Transverse colon (tissue), 4 donors: ENCODE data around the gene UTS2R. TPM values are rescaled to one million over a fixed set of nuclear protein-coding genes. Genes with fewer than 3 reads are reported as not detected.

ENCODE experiments used
- DNase-seq: peaks from one replicate; pipeline ENCODE4 v3.0.0-alpha.2; 2019
- H3K27ac ChIP-seq, 4 donors: fragments of 200-600 bp; sonication (generic); 2 replicates each; pipeline ENCODE4 v1.5.1; 2016 to 2018; ENCODE audit warnings: inconsistent platforms in 4 of 4
- H3K27me3 ChIP-seq: fragments of 200-600 bp; sonication (generic); 2 replicates; pipeline ENCODE4 v1.5.1; 2017; ENCODE audit warnings: inconsistent platforms
- H3K36me3 ChIP-seq, 4 donors: fragments of 200-600 bp; sonication (generic); 2 replicates each; pipeline ENCODE4 v1.5.1; 2017 to 2019; ENCODE audit warnings: inconsistent platforms in 4 of 4
- H3K4me1 ChIP-seq, 4 donors: fragments of 200-600 bp; sonication (generic); 2 replicates each; pipeline ENCODE4 v1.5.1; 2017 to 2020; ENCODE audit warnings: inconsistent platforms in 4 of 4
- H3K4me3 ChIP-seq, 4 donors: fragments of 200-600 bp; sonication (generic); 1 replicate in 1 of 4; 2 replicates in 3 of 4; pipeline versions ENCODE4 v1.5.1 to v1.6.1; 2017 to 2019; ENCODE audit warnings: inconsistent platforms in 4 of 4
- H3K9me3 ChIP-seq, 2 donors: fragments of 200-600 bp; sonication (generic); 2 replicates each; pipeline ENCODE4 v1.5.1; 2017 to 2019; ENCODE audit warnings: inconsistent platforms in 2 of 2
- EP300 ChIP-seq: sonication (generic); formaldehyde crosslinking; IDR thresholded peaks from one replicate; pipeline ENCODE4 v1.6.1; 2017; ENCODE audit warnings: antibody characterized with exemption, low read depth
- POLR2A ChIP-seq: fragments of 450-650 bp; IDR thresholded peaks from one replicate; pipeline ENCODE4 v1.6.1; 2016; ENCODE audit warnings: antibody characterized with exemption, mild to moderate bottlenecking, moderate library complexity
- POLR2AphosphoS5 ChIP-seq, 3 donors: sonication (generic); formaldehyde crosslinking; IDR thresholded peaks; one replicate each; pipeline ENCODE4 v1.6.1; 2016; ENCODE audit warnings: antibody characterized with exemption in 3 of 3
- WGBS, 2 donors: methylation state at CpG; one replicate each; pipeline ENCODE4 v1.1.5; 2018; ENCODE audit warnings: low coverage in 1 of 2; 5-methylcytosine and 5-hydroxymethylcytosine counted together
- in situ Hi-C, 4 donors: fragments of 200-750 bp; cut with MboI; loops; one replicate each; pipeline versions ENCODE4 v1.15.0 to v1.15.1; 2017; ENCODE audit warnings: low sequenced_read_pairs in 3 of 4, low pct_ligation_motif_present in 1 of 4, low pct_unique_long_range_greater_than_20kb in 1 of 4
- intact Hi-C: fragments of 100-400 bp; cut with DNase I; formaldehyde crosslinking; loops from one replicate; pipeline ENCODE4 v1.15.1; 2023; ENCODE audit warnings: low total_unique reads
- total RNA-seq, 4 donors: library from RNA; depleted of rRNA; stranded (reverse); fragments of >200 nt; gene quantifications; one replicate each; pipeline ENCODE4 v1.1.0, GENCODE V29; 2016
- TF ChIP-seq, protein P1 (sequence below), 5 experiments: fragments of 200-600 bp in 3 of 5; fragments of 450-650 bp in 2 of 5; sonication (generic) in 3 of 5; IDR thresholded peaks; 1 replicate in 2 of 5; 2 replicates in 3 of 5; pipeline ENCODE4 v1.5.1; 2016 to 2017; ENCODE audit warnings: antibody characterized with exemption in 5 of 5, inconsistent platforms in 3 of 5, mild to moderate bottlenecking in 2 of 5, moderate library complexity in 1 of 5

The UTS2R gene
- total RNA-seq, 4 donors from 2014 or later = 0.48 TPM; not detected in 3

DNA sequence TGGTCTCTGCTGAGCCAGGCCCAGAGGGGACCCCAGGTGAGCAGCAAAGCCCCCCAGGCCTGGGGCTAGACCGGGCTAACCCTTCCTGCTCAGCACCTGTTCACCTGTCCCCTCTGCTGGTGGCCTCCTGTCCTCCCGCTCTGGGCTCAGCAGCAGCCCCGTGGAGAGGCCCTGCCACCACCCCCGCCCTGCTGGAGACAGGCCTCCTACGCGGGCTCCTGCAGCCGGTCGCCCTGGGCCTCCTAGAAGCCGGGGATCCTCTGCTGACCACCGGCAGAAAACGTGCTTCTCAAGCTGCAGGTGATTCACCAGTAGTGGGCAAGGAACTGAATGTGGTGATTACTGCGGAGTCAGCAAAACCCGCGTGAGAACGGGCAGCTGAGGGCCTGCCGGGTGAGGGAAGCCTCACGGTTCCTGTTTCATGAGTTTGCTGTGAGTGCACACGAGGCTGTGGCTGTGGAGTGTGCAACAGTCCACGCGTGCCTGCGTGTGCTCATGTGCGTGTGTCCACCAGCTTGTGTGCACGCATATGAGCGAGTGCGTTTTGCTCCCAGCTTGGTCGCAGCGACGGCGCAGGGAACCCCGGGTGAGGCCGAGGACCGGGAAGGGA lies 38.8 kb upstream of the UTS2R start:
- H3K36me3 ChIP-seq = no peaks in the 10 kb centered on the region
- peak overlapping the region; percentile 36 to 70 (median 41) for H3K4me3 ChIP-seq
- DNase-seq = peak; percentile 67
- peak overlapping the region; percentile 72 to 79 (median 78) for H3K27ac ChIP-seq
- H3K9me3 ChIP-seq = no peaks in the 10 kb centered on the region
- peaks cover 40 to 84% (median 71%) of the 10 kb centered on the region in 4 donors for H3K4me1 ChIP-seq
- peak in 1 of 3 donors; percentile 37 for TF ChIP-seq POLR2AphosphoS5 (IDR thresholded peaks at IDR 0.05)
- TF ChIP-seq POLR2A = no peak
- TF ChIP-seq EP300 = no peak
- TF ChIP-seq, protein P1, sequence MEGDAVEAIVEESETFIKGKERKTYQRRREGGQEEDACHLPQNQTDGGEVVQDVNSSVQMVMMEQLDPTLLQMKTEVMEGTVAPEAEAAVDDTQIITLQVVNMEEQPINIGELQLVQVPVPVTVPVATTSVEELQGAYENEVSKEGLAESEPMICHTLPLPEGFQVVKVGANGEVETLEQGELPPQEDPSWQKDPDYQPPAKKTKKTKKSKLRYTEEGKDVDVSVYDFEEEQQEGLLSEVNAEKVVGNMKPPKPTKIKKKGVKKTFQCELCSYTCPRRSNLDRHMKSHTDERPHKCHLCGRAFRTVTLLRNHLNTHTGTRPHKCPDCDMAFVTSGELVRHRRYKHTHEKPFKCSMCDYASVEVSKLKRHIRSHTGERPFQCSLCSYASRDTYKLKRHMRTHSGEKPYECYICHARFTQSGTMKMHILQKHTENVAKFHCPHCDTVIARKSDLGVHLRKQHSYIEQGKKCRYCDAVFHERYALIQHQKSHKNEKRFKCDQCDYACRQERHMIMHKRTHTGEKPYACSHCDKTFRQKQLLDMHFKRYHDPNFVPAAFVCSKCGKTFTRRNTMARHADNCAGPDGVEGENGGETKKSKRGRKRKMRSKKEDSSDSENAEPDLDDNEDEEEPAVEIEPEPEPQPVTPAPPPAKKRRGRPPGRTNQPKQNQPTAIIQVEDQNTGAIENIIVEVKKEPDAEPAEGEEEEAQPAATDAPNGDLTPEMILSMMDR (IDR thresholded peaks at IDR 0.05) = peak in 1 of 5 experiments; percentile 21
- no peaks in the 10 kb centered on the region for H3K27me3 ChIP-seq
- in situ Hi-C loops = no loop called here
- intact Hi-C loops = no loop called here
- WGBS, 2 donors = 14% methylated on average over 31 of the region's 32 CpGs; no CpG with 5 or more reads in 1 of the 2 donors

DNA sequence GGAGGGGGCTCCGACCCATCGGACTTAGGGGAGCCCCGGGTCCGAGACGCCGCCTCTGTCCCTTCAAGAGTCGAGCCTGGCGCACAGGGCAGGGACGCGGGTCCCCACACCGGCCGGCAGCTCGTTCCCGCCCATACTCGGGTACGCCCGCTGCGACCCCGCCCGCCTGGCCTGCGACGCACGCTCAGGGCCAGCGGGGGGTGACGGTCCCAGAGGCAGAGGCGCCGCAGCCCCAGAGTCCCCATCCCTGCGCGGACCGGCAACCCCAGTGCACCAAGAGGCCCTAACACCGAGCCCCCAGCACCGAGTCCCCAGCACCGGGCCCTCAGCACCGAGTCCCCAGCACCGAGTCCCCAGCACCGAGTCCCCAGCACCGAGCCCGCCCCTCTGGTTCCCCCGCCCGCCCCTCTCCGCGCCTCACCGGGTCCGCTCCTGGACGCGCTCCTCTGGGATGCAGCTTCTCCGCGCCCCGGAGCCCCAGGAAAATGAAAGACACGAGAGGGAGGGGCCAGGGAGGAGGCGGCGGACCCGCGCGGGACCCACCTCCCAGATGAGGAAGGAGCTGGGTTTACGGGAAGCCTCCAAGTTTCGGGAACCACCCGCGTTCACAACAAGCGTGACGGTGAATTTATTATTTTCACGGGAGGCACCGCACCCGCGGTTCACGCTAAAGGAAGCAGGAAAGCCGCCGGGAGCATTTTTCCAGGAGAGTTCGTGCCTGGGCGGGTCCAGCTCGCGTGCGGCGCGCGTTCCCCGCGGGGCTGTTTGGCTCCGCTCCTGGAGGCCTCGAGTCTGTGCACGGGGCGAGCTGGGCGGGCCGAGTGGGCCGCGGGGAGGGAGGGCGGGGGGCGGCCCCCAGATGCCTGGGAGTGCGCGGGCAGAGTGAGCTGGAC lies 38.0 kb upstream of the UTS2R start, which contains the start of gene SECTM1:
Gene SECTM1 (minus strand): TSS at position 488 of the 893 bp plus-strand sequence. CDS start 6,526 bp downstream, outside the sequence.
- 7% methylated on average over 65 of the region's 90 CpGs; no CpG with 5 or more reads in 1 of the 2 donors for WGBS, 2 donors
- DNase-seq = peak; percentile 70
- in situ Hi-C loops (no loop called here), intact Hi-C loops (no loop called here)
- Histone ChIP-seq H3K27me3 (no peaks in the 10 kb centered on the region), H3K4me3 (peak within 1 kb of the TSS; percentile 36 to 70 (median 41)), H3K27ac (peak within 1 kb of the TSS; percentile 72 to 79 (median 78)), H3K4me1 (peaks cover 41 to 82% (median 71%) of the 10 kb centered on the region in 4 donors), H3K36me3 (no peaks in the 10 kb centered on the region), H3K9me3 (no peaks in the 10 kb centered on the region)
- TF ChIP-seq POLR2A (peak; percentile 18), POLR2AphosphoS5 (IDR thresholded peaks at IDR 0.05) (peak in 2 of 3 donors; percentile 42 to 49), EP300 (peak; percentile 22)
- TF ChIP-seq, protein P1 (IDR thresholded peaks at IDR 0.05) = no peak

GRCh38 chr17:82334204-82334621 lies 37.4 kb upstream of the UTS2R start:
- in situ Hi-C loops = no loop called here
- intact Hi-C loops = no loop called here

More at GRCh38 chr17:82334204-82334621, 37.4 kb upstream of the UTS2R start:
- Histone ChIP-seq H3K9me3 (no peaks in the 10 kb centered on the region), H3K36me3 (no peaks in the 10 kb centered on the region), H3K27ac (peak overlapping the region; percentile 72 to 79 (median 78)), H3K4me3 (peak overlapping the region in 3 of 4 donors; percentile 39 to 70 (median 43)), H3K27me3 (no peaks in the 10 kb centered on the region), H3K4me1 (peaks cover 43 to 85% (median 71%) of the 10 kb centered on the region in 4 donors)
- no peak for DNase-seq
- no peak for TF ChIP-seq POLR2A
- no peak for TF ChIP-seq EP300
- TF ChIP-seq, protein P1 (IDR thresholded peaks at IDR 0.05) = no peak
- 49% methylated on average over 18 of the region's 25 CpGs; no CpG with 5 or more reads in 1 of the 2 donors for WGBS, 2 donors
